Left lung (tissue), 10 donors: ENCODE measurements around the gene PROM2. TPM values are rescaled to one million over a fixed set of nuclear protein-coding genes. Genes with fewer than 3 reads are reported as not detected.

Experiments used
- ATAC-seq: fragments of 200-7000 bp; cut with Tn5 transposase; one replicate; pipeline ENCODE4 v1.9.1; 2020; ENCODE audit warnings: moderate library complexity
- DNase-seq, 4 donors: peaks; one replicate each; pipeline ENCODE4 v3.0.0-alpha.2; 2013 to 2020
- H3K27ac ChIP-seq, 2 donors: fragments of 200-600 bp; sonication (generic) in 1 of 2; one replicate each; pipeline versions ENCODE4 v1.5.0 to v1.8.0; 2020 to 2021
- H3K27me3 ChIP-seq, 2 donors: fragments of 200-600 bp; sonication (generic) in 1 of 2; one replicate each; pipeline versions ENCODE4 v1.5.0 to v1.8.0; 2020 to 2021
- H3K36me3 ChIP-seq, 2 donors: fragments of 200-600 bp; sonication (generic) in 1 of 2; one replicate each; pipeline versions ENCODE4 v1.5.0 to v1.8.0; 2020 to 2021
- H3K4me1 ChIP-seq, 2 donors: fragments of 200-600 bp; one replicate each; pipeline ENCODE4 v1.8.0; 2021
- H3K4me3 ChIP-seq, 2 donors: fragments of 200-600 bp; sonication (generic) in 1 of 2; one replicate each; pipeline versions ENCODE4 v1.5.0 to v1.8.0; 2020 to 2021; ENCODE audit warnings: mild to moderate bottlenecking in 1 of 2
- H3K9me3 ChIP-seq, 2 donors: fragments of 200-600 bp; sonication (generic) in 1 of 2; one replicate each; pipeline versions ENCODE4 v1.5.0 to v1.8.0; 2020 to 2021
- intact Hi-C, 2 donors: fragments of 100-400 bp; cut with DNase I; formaldehyde crosslinking; loops; one replicate each; pipeline versions ENCODE4 v1.11.2 to v1.14.2; 2022
- polyA plus RNA-seq, 6 donors: library from polyadenylated mRNA; unstranded; fragments of 120-200 nt; gene quantifications; one replicate each; pipeline ENCODE4 v1.2.1, GENCODE V29; 2013; ENCODE audit not compliant: insufficient read length in 6 of 6
- total RNA-seq, 2 donors: library from RNA; stranded (reverse); fragmentation: NEBNext Ultra II Directional; extraction: Animal tissue kit (Norgen Biotek cat#: 25700); gene quantifications; one replicate each; pipeline ENCODE4 v1.2.1, GENCODE V29; 2021
- TF ChIP-seq, protein P1 (sequence below), 2 donors: fragments of 200-600 bp; sonication (generic) in 1 of 2; IDR thresholded peaks; one replicate each; pipeline versions ENCODE4 v1.5.0 to v1.8.0; 2021; ENCODE audit warnings: antibody characterized with exemption in 2 of 2
- donor health status: DM: no; HTN: yes; CAD: no.
- donor health status: DM: no; HTN: no; CAD: no.

The PROM2 gene
- total and polyA plus RNA-seq, 8 donors = 5.6 to 16.4 (median 15.3) TPM

DNA sequence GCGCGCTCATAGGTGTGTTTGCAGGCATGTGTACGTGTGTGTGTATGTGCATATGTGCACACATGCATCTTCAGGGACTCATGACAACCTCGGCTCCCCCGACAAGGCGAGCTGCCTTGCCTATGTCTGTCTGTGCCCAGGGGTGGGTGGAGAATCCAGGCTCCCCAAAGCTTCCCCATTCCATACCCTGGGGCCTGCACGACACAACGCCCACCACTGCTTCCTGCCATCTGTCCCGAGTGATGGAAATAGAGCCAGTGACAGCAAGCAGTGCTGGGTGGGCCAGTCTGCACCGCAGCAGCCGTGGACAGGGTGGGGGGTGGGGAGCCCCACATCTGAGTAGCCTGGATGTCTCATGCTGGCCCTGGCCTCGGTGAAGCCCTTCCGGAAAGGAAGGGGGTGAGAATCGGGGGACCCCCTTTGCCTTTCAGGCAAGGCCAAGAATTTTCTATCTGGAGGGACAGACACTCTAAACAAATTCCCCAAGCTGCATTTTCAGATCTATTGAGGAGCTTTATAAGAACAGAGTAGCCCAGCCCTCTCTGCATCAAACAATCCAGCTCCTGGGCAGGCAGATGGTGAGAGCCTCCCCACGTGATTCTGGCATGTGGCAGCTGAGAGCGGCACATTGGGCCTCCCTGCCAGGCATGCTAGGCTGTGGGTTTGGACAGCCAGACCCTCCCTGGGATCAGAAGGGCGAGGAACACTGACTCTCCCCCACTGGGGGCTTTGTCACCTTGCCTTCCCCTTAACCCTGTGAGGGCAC lies 27.8 kb downstream of the PROM2 start:
- ATAC-seq = no peak
- Histone ChIP-seq H3K4me3 (no peak overlapping the region), H3K36me3 (no peaks in the 10 kb centered on the region), H3K27ac (no peak overlapping the region), H3K9me3 (no peaks in the 10 kb centered on the region), H3K4me1 (no peaks in the 10 kb centered on the region), H3K27me3 (peaks cover 0 to 45% of the 10 kb centered on the region in 2 donors)
- no peak for DNase-seq
- TF ChIP-seq, protein P1, sequence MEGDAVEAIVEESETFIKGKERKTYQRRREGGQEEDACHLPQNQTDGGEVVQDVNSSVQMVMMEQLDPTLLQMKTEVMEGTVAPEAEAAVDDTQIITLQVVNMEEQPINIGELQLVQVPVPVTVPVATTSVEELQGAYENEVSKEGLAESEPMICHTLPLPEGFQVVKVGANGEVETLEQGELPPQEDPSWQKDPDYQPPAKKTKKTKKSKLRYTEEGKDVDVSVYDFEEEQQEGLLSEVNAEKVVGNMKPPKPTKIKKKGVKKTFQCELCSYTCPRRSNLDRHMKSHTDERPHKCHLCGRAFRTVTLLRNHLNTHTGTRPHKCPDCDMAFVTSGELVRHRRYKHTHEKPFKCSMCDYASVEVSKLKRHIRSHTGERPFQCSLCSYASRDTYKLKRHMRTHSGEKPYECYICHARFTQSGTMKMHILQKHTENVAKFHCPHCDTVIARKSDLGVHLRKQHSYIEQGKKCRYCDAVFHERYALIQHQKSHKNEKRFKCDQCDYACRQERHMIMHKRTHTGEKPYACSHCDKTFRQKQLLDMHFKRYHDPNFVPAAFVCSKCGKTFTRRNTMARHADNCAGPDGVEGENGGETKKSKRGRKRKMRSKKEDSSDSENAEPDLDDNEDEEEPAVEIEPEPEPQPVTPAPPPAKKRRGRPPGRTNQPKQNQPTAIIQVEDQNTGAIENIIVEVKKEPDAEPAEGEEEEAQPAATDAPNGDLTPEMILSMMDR (IDR thresholded peaks at IDR 0.05) = no peak
- intact Hi-C loops = no loop called here

DNA sequence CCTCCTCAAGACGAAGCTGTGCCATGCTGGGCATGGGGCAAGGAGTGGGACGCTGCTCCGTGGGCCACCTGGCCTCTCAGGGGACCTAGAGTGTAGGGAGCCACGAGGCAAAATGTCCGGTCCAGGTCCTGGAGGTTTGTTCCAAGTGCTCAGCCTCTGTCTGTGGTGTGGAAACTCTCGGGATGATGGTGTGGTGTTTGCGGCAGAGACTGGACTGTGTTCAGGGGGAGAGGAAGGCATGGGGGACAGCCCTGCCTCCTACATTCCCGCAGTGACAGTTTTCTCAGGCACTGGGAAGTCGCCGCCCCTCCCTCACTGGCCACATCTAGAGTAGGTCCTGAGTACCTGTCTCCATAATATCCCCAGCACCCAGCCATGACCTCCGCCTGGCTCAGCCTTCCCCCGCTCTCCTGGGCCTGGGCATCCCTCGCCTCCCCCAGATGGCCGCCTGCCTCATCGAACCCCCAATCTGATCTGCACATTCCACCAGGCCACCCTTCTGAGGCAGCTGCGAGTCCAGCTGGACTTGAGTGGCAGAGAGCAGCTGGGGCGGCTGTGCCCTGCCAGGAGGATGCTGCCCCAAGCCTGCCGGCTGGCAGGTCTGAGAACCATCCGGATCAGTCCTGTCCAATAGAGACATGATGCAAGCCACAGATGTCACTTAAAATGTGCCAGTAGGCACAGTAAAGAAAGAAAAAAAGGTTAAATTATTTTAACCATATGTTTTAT lies 29.1 kb downstream of the PROM2 start:
- no peak overlapping the region for H3K4me3 ChIP-seq
- ATAC-seq (no peak), DNase-seq (no peak)
- no peaks in the 10 kb centered on the region for H3K4me1 ChIP-seq
- H3K27me3 ChIP-seq = peaks cover 0 to 33% of the 10 kb centered on the region in 2 donors
- TF ChIP-seq, protein P1 (IDR thresholded peaks at IDR 0.05) = no peak
- no peaks in the 10 kb centered on the region for H3K9me3 ChIP-seq
- intact Hi-C loops = no loop called here
- H3K27ac ChIP-seq = no peak overlapping the region
- H3K36me3 ChIP-seq = no peaks in the 10 kb centered on the region

DNA sequence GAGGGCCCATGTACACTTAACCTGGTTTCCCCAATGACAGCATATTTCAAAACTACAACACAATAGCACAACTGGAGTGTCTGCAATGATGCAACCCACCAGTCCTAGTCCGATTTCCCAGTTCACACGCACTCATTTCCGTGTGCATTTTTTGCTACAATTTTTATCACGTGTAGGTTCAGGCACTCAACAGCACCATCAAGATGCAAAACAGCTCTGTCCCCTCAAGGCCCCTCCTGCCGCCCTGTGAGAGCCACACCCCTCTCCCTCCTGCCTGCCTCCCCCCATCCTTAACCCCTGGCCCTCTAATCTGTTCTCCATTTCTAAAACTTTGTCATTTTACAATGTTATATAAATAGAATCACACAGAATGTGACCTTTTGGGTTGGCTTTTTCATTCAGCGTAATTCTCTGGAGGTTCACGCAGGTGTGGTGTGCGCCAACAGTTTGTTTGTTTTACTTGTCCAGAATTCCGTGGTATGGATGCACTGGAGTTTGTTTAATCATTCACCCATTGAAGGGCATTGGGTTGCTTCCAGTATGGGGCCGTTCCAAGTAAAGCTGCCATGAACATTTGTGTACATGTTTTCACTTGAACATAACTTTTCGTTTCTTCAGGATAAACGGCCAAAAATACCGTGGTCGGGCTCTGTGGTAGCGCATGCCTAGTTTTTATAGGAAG lies 31.3 kb downstream of the PROM2 start:
- peak in 1 of 4 donors; percentile 59 for DNase-seq
- H3K27ac ChIP-seq = peak overlapping the region in 1 of 2 donors; percentile 1
- no peaks in the 10 kb centered on the region for H3K9me3 ChIP-seq
- no peaks in the 10 kb centered on the region for H3K36me3 ChIP-seq
- H3K4me3 ChIP-seq = no peak overlapping the region
- peaks cover 0 to 11% of the 10 kb centered on the region in 2 donors for H3K27me3 ChIP-seq
- intact Hi-C loops = no loop called here
- peak; percentile 77 for ATAC-seq
- TF ChIP-seq, protein P1 (IDR thresholded peaks at IDR 0.05) = no peak
- no peaks in the 10 kb centered on the region for H3K4me1 ChIP-seq

DNA sequence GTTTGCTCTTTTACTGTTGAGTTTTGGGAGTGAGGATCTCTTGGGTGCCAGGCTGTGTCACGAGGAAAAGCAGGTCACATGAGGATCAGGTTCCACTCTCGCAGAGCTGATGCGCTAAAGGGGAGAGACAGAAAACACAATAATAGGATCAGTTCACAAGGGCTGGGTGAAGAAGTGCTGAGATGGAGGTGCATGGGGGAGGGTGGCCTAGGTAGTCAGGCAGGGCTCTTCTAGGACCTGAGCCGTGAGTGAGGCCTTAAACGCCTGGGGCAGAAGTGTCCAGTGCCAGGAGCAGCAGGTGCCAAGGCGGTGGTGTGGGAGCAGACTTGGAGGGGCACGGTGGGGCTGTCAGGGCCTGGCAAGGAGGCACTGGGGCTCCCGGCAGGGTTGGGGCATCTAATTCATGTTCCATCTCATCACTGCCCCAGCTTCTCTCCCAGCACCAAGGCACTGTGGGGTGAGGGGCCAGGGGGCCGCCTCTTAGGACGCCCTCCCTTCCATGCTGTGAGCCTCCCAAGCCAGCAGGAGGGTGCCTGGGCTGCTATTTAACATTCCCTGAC lies 32.2 kb downstream of the PROM2 start:
- no peak overlapping the region for H3K27ac ChIP-seq

More for the DNA sequence above, 32.2 kb downstream of the PROM2 start:
- Histone ChIP-seq H3K4me3 (no peak overlapping the region), H3K36me3 (no peaks in the 10 kb centered on the region), H3K4me1 (no peaks in the 10 kb centered on the region), H3K27me3 (peaks cover 0 to 6% of the 10 kb centered on the region in 2 donors), H3K9me3 (no peaks in the 10 kb centered on the region)
- ATAC-seq (no peak), DNase-seq (no peak)
- TF ChIP-seq, protein P1 (IDR thresholded peaks at IDR 0.05) = no peak
- intact Hi-C loops = no loop called here
